ENCODE measurements around the gene SELENOO. TPM values are rescaled to one million over a fixed set of nuclear protein-coding genes. Genes with fewer than 3 reads are reported as not detected.

SELENOO gene
- total RNA-seq, 2 experiments from 2014 or later = 34.0 to 44.2 TPM

GRCh38 chr22:50192436-50193204, 8.2 kb upstream of the SELENOO start:
- H3K4me3 ChIP-seq (ENCODE audit: low read depth, low read length, poor library complexity, severe bottlenecking) = peak overlapping the region; percentile 68
- no peak overlapping the region for H2AFZ ChIP-seq (ENCODE audit: low read length)
- ChIA-PET POLR2A (no interaction called here), CTCF (ENCODE audit: unreplicated experiment) (no interaction called here)
- peak; percentile 83 for DNase-seq (ENCODE audit: low spot score)
- no TSS peak for BruUV-seq (replicated peaks)
- H3K4me2 ChIP-seq (ENCODE audit: low read length) = peak overlapping the region; percentile 96
- H4K20me1 ChIP-seq (ENCODE audit: insufficient read depth, low read length) = no peaks in the 10 kb centered on the region
- no peaks in the 10 kb centered on the region for H3K9me3 ChIP-seq (ENCODE audit: low read length)
- TF ChIP-seq, protein P1, sequence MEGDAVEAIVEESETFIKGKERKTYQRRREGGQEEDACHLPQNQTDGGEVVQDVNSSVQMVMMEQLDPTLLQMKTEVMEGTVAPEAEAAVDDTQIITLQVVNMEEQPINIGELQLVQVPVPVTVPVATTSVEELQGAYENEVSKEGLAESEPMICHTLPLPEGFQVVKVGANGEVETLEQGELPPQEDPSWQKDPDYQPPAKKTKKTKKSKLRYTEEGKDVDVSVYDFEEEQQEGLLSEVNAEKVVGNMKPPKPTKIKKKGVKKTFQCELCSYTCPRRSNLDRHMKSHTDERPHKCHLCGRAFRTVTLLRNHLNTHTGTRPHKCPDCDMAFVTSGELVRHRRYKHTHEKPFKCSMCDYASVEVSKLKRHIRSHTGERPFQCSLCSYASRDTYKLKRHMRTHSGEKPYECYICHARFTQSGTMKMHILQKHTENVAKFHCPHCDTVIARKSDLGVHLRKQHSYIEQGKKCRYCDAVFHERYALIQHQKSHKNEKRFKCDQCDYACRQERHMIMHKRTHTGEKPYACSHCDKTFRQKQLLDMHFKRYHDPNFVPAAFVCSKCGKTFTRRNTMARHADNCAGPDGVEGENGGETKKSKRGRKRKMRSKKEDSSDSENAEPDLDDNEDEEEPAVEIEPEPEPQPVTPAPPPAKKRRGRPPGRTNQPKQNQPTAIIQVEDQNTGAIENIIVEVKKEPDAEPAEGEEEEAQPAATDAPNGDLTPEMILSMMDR (conservative IDR thresholded peaks at IDR 0.05; ENCODE audit: low read length) = no peak
- no peak for TF ChIP-seq EZH2phosphoT487 (IDR thresholded peaks at IDR 0.05; ENCODE audit: borderline replicate concordance, low read depth, low read length)
- peaks cover 67% of the 10 kb centered on the region for H3K4me1 ChIP-seq (ENCODE audit: insufficient read depth, low read length, poor library complexity, severe bottlenecking)
- H3K36me3 ChIP-seq (ENCODE audit: insufficient read depth, low read length) = peaks cover 62% of the 10 kb centered on the region
- no peaks in the 10 kb centered on the region for H3K9me2 ChIP-seq (ENCODE audit: insufficient read depth, low read length)
- H3K79me2 ChIP-seq (ENCODE audit: insufficient read depth, low read depth, low read length) = peaks cover 31% of the 10 kb centered on the region; the same call in 1 of the 2 replicates
- H3K27ac ChIP-seq (ENCODE audit: low read depth, low read length, poor library complexity, severe bottlenecking) = peak overlapping the region; percentile 99
- intact Hi-C loops (cut with micrococcal nuclease; ENCODE audit: unreplicated experiment) = loop anchor here (5.0 kb wide), 3 partner anchors 125 to 280 kb away; no protein-coding TSS in a partner anchor

- TF ChIP-seq EZH2phosphoT487 (IDR thresholded peaks at IDR 0.05; ENCODE audit: borderline replicate concordance, low read depth, low read length) = no peak
- TF ChIP-seq, protein P1 (conservative IDR thresholded peaks at IDR 0.05; ENCODE audit: low read length) = no peak
- H3K79me2 ChIP-seq (ENCODE audit: insufficient read depth, low read depth, low read length) = peaks cover 23% of the 10 kb centered on the region; the same call in 1 of the 2 replicates
- no peaks in the 10 kb centered on the region for H3K9me3 ChIP-seq (ENCODE audit: low read length)
- CTCF ChIA-PET (ENCODE audit: unreplicated experiment) = no interaction called here
- peaks cover 59% of the 10 kb centered on the region for H3K36me3 ChIP-seq (ENCODE audit: insufficient read depth, low read length)
- H3K4me3 ChIP-seq (ENCODE audit: low read depth, low read length, poor library complexity, severe bottlenecking) = no peak overlapping the region
- peak overlapping the region; percentile 99 for H3K27ac ChIP-seq (ENCODE audit: low read depth, low read length, poor library complexity, severe bottlenecking)
- no peaks in the 10 kb centered on the region for H3K9me2 ChIP-seq (ENCODE audit: insufficient read depth, low read length)
- H3K4me2 ChIP-seq (ENCODE audit: low read length) = peak overlapping the region; percentile 96; the same call in 1 of the 2 replicates
- H2AFZ ChIP-seq (ENCODE audit: low read length) = no peak overlapping the region
- BruUV-seq (replicated peaks) = no TSS peak
- H3K4me1 ChIP-seq (ENCODE audit: insufficient read depth, low read length, poor library complexity, severe bottlenecking) = peaks cover 57% of the 10 kb centered on the region
- POLR2A ChIA-PET = no interaction called here
- DNase-seq (ENCODE audit: low spot score) = no peak
- intact Hi-C loops (cut with micrococcal nuclease; ENCODE audit: unreplicated experiment) = loop anchor here (5.0 kb wide), 3 partner anchors 124 to 279 kb away; no protein-coding TSS in a partner anchor
- no peaks in the 10 kb centered on the region for H4K20me1 ChIP-seq (ENCODE audit: insufficient read depth, low read length)
These were observed 7.2 kb upstream of the SELENOO start for GRCh38 chr22:50193621-50194020.

Data from OCI-LY7 (cell line).